HepG2 (cell line): ENCODE measurements around the gene DNAJC5. TPM values are rescaled to one million over a fixed set of nuclear protein-coding genes. Genes with fewer than 3 reads are reported as not detected.

ENCODE experiments used
- ATAC-seq: fragments of 200-7000 bp; cut with Tn5 transposase; 3 replicates; pipeline ENCODE4 v1.9.1; 2020; ENCODE audit warnings: mild to moderate bottlenecking, moderate library complexity
- BruUV-seq: library from RNA; stranded (reverse); fragments of 400-500 nt; replicated peaks from 2 replicates; lab custom pipeline; 2021; lab: Mats Ljungman, UMichigan
- CTCF ChIA-PET: fragments of 300-600 bp; formaldehyde crosslinking; extraction: SDS; loops from one replicate; lab custom pipeline; 2021; ENCODE audit warnings: low total read pairs, inconsistent platforms, low intra/inter-chr PET ratio; lab: Yijun Ruan, JAX
- POLR2A ChIA-PET: fragments of 350-600 bp; sonication (Branson Sonifier 250); formaldehyde crosslinking; loops from one replicate; lab custom pipeline; 2020; ENCODE audit warnings: antibody characterized with exemption, inconsistent platforms; lab: Yijun Ruan, JAX
- DNase-seq: peaks from one replicate; pipeline ENCODE4 v3.0.0-alpha.2; 2015; ENCODE audit warnings: low spot score
- FAIRE-seq: peaks from 3 replicates; lab custom pipeline; 2011; peaks lifted over from hg19 to GRCh38; lab: Jason Lieb, UNC
- H2AFZ ChIP-seq: one replicate; pipeline ENCODE4 v1.6.1; 2011; ENCODE audit warnings: low read length, inconsistent platforms
- H3K27ac ChIP-seq: fragments of 300-600 bp; 3 replicates; pipeline ENCODE4 v1.8.0; 2011; ENCODE audit warnings: mixed run types, mild to moderate bottlenecking, mixed read lengths, low read length, inconsistent platforms; ENCODE audit not compliant: insufficient read depth; ENCODE audit errors: extremely low read length
- H3K27me3 ChIP-seq, 2 experiments: fragments of 200-600 bp in 1 of 2; 2 replicates in 1 of 2; 3 replicates in 1 of 2; pipeline versions ENCODE4 v1.6.0 to v1.8.0; 2011; ENCODE audit warnings: low read length in 2 of 2, mild to moderate bottlenecking in 2 of 2, moderate library complexity in 2 of 2, inconsistent platforms in 1 of 2; ENCODE audit not compliant: insufficient read depth in 2 of 2, control insufficient read depth in 1 of 2
- H3K36me3 ChIP-seq, 2 experiments: fragments of 200-600 bp in 1 of 2; replicated peaks in 1 of 2; 2 replicates in 1 of 2; 3 replicates in 1 of 2; pipeline versions ENCODE4 v1.5.1 to v1.8.0; 2011; ENCODE audit warnings: low read length in 2 of 2, inconsistent platforms in 1 of 2; ENCODE audit not compliant: insufficient read depth in 2 of 2, control insufficient read depth in 1 of 2
- H3K4me1 ChIP-seq: 2 replicates; pipeline ENCODE4 v1.5.1; 2012; ENCODE audit warnings: low read length, inconsistent platforms; ENCODE audit not compliant: insufficient read depth
- H3K4me2 ChIP-seq: 2 replicates; pipeline ENCODE4 v1.6.0; 2011; ENCODE audit warnings: low read depth, low read length, inconsistent platforms
- H3K4me3 ChIP-seq, 3 experiments: fragments of 200-600 bp in 1 of 3; sonication (generic), shearing (Covaris generic) in 1 of 3; replicated peaks in 1 of 3; 2 replicates each; pipeline ENCODE4 v1.5.1; 2011 to 2016; ENCODE audit warnings: low read length in 3 of 3, inconsistent platforms in 2 of 3, low read depth in 2 of 3, mild to moderate bottlenecking in 2 of 3, control low read depth in 1 of 3, mixed read lengths in 1 of 3; ENCODE audit not compliant: insufficient read depth in 1 of 3
- H3K79me2 ChIP-seq: one replicate; pipeline ENCODE4 v1.6.1; 2011; ENCODE audit warnings: low read length, inconsistent platforms; ENCODE audit not compliant: insufficient read depth
- H3K9ac ChIP-seq: 2 replicates; pipeline ENCODE4 v1.6.0; 2011; ENCODE audit warnings: mild to moderate bottlenecking, low read depth, low read length, inconsistent platforms; ENCODE audit not compliant: insufficient read depth
- H3K9me3 ChIP-seq: 2 replicates; pipeline ENCODE4 v1.5.1; 2012; ENCODE audit warnings: mild to moderate bottlenecking, low read length
- H4K20me1 ChIP-seq: 2 replicates; pipeline ENCODE4 v1.6.0; 2011; ENCODE audit warnings: inconsistent platforms, mild to moderate bottlenecking, low read length, moderate library complexity; ENCODE audit not compliant: insufficient read depth
- ELF3 ChIP-seq: IDR thresholded peaks from 2 replicates; pipeline ENCODE4 v1.6.1; 2016; ENCODE audit warnings: missing genetic modification reagents, missing compliant biosample characterization
- TBL1XR1 ChIP-seq: fragments of 150-350 bp; IDR thresholded peaks from 2 replicates; pipeline ENCODE4 v1.6.1; 2014; ENCODE audit warnings: borderline replicate concordance, low read length; ENCODE audit not compliant: partially characterized antibody
- TEAD3 ChIP-seq: optimal IDR thresholded peaks from 2 replicates; pipeline ENCODE3; 2016; ENCODE audit warnings: borderline replicate concordance
- ZBTB42 ChIP-seq: sonication (generic); formaldehyde crosslinking; IDR thresholded peaks from 2 replicates; pipeline ENCODE4 v1.5.0; 2020; ENCODE audit warnings: mild to moderate bottlenecking, missing genetic modification reagents
- ZNF3 ChIP-seq: IDR thresholded peaks from 2 replicates; pipeline ENCODE4 v1.7.0; 2017; ENCODE audit warnings: inconsistent platforms
- ZNF557 ChIP-seq: sonication (generic); formaldehyde crosslinking; IDR thresholded peaks from 2 replicates; pipeline ENCODE4 v1.4.0; 2020; ENCODE audit warnings: missing genetic modification reagents
- WGBS: methylation state at CpG from one replicate; pipeline ENCODE4 v1.1.6; 2017; ENCODE audit warnings: low lambda C conversion rate; 5-methylcytosine and 5-hydroxymethylcytosine counted together
- in situ Hi-C: cut with HindIII; loops from 2 replicates; pipeline ENCODE4 v1.10.0; 2017; ENCODE audit warnings: low pct_unique_long_range_greater_than_20kb; ENCODE audit not compliant: extremely low pct_ligation_motif_present
- intact Hi-C: fragments of 100-400 bp; cut with micrococcal nuclease; formaldehyde crosslinking; loops from one replicate; pipeline ENCODE4 v1.10.0; 2022; ENCODE audit not compliant: unreplicated experiment
- polyA plus RNA-seq, 8 experiments: library from polyadenylated mRNA; depleted of rRNA in 3 of 8; stranded (reverse) in 7 of 8; unstranded in 1 of 8; fragments of >200 nt; fragmentation: Illumina TruSeq in 4 of 8; extraction: Trizol in 4 of 8; gene quantifications; 2 replicates each; pipeline versions ENCODE4 v1.2.1 to v1.2.3, GENCODE V29; 2011 to 2016; ENCODE audit warnings: low read depth in 4 of 8, missing spikeins in 1 of 8, mixed read lengths in 1 of 8; ENCODE audit not compliant: insufficient read depth in 1 of 8
- total RNA-seq, 5 experiments: library from RNA; depleted of rRNA; stranded (reverse); fragments of >200 nt; fragmentation: Illumina TruSeq; extraction: Trizol; gene quantifications; 2 replicates each; pipeline ENCODE4 v1.2.3, GENCODE V29; 2016; ENCODE audit warnings: low read depth in 1 of 5
- TF ChIP-seq, protein P1 (sequence below): sonication (generic); formaldehyde crosslinking; IDR thresholded peaks from 2 replicates; pipeline ENCODE4 v1.5.0; 2020; ENCODE audit warnings: missing genetic modification reagents
- TF ChIP-seq, protein P2 (sequence below): sonication (generic); IDR thresholded peaks from 2 replicates; pipeline ENCODE4 v1.6.1; 2016; ENCODE audit warnings: low read depth, borderline replicate concordance
- TF ChIP-seq, protein P3 (sequence below): sonication (generic); formaldehyde crosslinking; IDR thresholded peaks from 2 replicates; pipeline ENCODE4 v1.5.0; 2020; ENCODE audit warnings: mild to moderate bottlenecking, low read depth, missing genetic modification reagents, borderline replicate concordance

The DNAJC5 gene
- total and polyA plus RNA-seq, 2 of the 13 experiments (the other 11 are each of a cell fraction or from before 2014, with no cell fraction given): 42.8 to 64.5 TPM

DNA sequence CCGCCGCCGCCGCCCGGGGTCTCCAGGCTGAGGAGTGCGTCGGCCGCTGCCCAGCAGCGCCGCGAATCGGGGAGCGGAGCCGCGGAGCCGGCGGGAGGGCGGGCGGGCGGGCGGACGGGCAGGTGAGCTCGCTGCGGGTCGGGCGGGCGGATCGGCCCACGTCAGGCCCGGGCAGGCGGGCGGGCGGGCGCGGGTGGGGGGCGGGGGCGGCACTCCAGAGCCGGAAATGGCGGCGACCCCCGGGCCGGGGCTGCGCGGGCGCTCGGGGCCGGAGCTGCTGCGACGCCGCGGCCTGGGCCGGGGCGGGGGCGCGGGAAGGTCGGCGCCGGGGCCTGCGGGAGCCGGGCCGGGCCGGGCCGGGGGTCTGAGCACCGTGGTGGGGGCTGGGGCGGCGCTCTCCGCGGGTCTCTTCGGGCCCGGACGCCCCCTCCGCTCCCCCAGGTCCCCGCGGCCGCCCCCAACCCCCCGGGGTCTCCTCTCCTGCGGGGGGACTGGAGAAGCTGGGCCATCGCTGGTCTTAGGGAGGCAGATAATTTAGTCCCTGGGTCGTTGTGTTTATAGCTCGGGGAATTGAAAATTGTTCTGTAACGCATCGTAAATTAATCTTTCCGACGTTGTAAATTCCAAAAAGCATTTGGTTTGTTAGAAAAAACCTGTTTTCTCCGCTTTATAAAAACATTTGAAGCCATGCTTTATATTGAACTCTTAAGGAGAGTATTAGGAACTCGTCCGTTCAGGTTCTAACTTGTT, 451 bp downstream of the DNAJC5 start:
- peaks cover 8 to 23% of the 10 kb centered on the region in 2 experiments for H3K36me3 ChIP-seq
- WGBS: 2% methylated on average over 36 of the region's 87 CpGs
- no TSS peak for BruUV-seq
- ChIA-PET POLR2A (interaction anchor here (0.8 to 4.7 kb wide), 13 partner anchors 12 to 162 kb away, joined by 3 to 71 read pairs (median 6); partner anchors contain the start of genes C20orf204, PRPF6, SAMD10 and SLC2A4RG), CTCF (no interaction called here)
- H3K27me3 ChIP-seq: no peaks in the 10 kb centered on the region; a peak in 1 of 5 replicates
- ATAC-seq (no peak), FAIRE-seq (no peak), DNase-seq (no peak)
- H3K4me3 ChIP-seq: peak overlapping the region; percentile 73 to 82 (median 77)
- no peak overlapping the region for H2AFZ ChIP-seq
- H3K79me2 ChIP-seq: peaks cover 46% of the 10 kb centered on the region
- H3K4me1 ChIP-seq: peaks cover 45% of the 10 kb centered on the region
- H3K9ac ChIP-seq: peak overlapping the region; percentile 76
- H3K4me2 ChIP-seq: peak overlapping the region; percentile 96
- TF ChIP-seq ZBTB42 (CRISPR knock-in tag) (no peak), TEAD3 (CRISPR knock-in tag) (no peak), ZNF3 (no peak), ZNF557 (CRISPR knock-in tag) (no peak), TBL1XR1 (no peak)
- TF ChIP-seq, protein P1, sequence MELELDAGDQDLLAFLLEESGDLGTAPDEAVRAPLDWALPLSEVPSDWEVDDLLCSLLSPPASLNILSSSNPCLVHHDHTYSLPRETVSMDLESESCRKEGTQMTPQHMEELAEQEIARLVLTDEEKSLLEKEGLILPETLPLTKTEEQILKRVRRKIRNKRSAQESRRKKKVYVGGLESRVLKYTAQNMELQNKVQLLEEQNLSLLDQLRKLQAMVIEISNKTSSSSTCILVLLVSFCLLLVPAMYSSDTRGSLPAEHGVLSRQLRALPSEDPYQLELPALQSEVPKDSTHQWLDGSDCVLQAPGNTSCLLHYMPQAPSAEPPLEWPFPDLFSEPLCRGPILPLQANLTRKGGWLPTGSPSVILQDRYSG (CRISPR knock-in tag): no peak
- H4K20me1 ChIP-seq: peaks cover 32% of the 10 kb centered on the region; the same call in 1 of the 2 replicates
- no peaks in the 10 kb centered on the region for H3K9me3 ChIP-seq
- in situ Hi-C loops: no loop called here
- peak overlapping the region; percentile 60 for H3K27ac ChIP-seq
- intact Hi-C loops: loop anchor here (2.0 kb wide), 1 partner anchor 31 kb away; the partner anchor contains the start of gene TPD52L2

DNA sequence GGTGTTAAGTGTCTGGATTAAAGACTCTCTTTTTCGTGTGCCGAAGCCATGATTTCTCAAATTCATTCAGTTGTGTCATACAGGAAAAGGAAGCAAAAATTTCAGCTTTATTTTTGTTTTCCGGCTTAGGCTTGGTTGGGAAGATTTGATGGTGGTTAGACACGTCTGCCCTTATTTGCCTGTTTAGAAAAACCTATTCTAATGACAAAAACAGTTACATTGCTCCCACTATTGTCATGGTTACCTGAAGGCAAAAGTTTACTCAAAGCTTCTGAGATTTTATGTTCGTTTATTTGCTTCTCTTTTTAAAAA, 982 bp downstream of the DNAJC5 start:
- H3K9me3 ChIP-seq: no peaks in the 10 kb centered on the region
- WGBS: 2% methylated on average over 5 of the region's 5 CpGs
- DNase-seq (no peak), ATAC-seq (no peak), FAIRE-seq (peak; percentile 44)
- H3K79me2 ChIP-seq: peaks cover 51% of the 10 kb centered on the region
- H3K27me3 ChIP-seq: no peaks in the 10 kb centered on the region; a peak in 1 of 5 replicates
- peaks cover 50% of the 10 kb centered on the region for H3K4me1 ChIP-seq
- no peak overlapping the region for H2AFZ ChIP-seq
- in situ Hi-C loops (no loop called here), intact Hi-C loops (loop anchor here (2.0 kb wide), 1 partner anchor 31 kb away; the partner anchor contains the start of gene TPD52L2)
- POLR2A ChIA-PET: interaction anchor here (0.8 to 4.7 kb wide), 13 partner anchors 10 to 188 kb away, joined by 3 to 71 read pairs (median 7); partner anchors contain the start of genes ARFRP1, C20orf204, PRPF6 and SAMD10
- CTCF ChIA-PET: no interaction called here
- peak overlapping the region; percentile 96 for H3K4me2 ChIP-seq
- peaks cover 35% of the 10 kb centered on the region; the same call in 1 of the 2 replicates for H4K20me1 ChIP-seq
- no TSS peak for BruUV-seq
- H3K4me3 ChIP-seq: peak overlapping the region; percentile 73 to 82 (median 77)
- peak overlapping the region; percentile 76 for H3K9ac ChIP-seq
- H3K27ac ChIP-seq: peak overlapping the region; percentile 60
- peaks cover 4 to 18% of the 10 kb centered on the region in 2 experiments for H3K36me3 ChIP-seq
- TF ChIP-seq, protein P2, sequence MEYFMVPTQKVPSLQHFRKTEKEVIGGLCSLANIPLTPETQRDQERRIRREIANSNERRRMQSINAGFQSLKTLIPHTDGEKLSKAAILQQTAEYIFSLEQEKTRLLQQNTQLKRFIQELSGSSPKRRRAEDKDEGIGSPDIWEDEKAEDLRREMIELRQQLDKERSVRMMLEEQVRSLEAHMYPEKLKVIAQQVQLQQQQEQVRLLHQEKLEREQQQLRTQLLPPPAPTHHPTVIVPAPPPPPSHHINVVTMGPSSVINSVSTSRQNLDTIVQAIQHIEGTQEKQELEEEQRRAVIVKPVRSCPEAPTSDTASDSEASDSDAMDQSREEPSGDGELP: no peak
- TF ChIP-seq, protein P3, sequence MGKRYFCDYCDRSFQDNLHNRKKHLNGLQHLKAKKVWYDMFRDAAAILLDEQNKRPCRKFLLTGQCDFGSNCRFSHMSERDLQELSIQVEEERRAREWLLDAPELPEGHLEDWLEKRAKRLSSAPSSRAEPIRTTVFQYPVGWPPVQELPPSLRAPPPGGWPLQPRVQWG (CRISPR knock-in tag): no peak
- TF ChIP-seq ELF3 (CRISPR knock-in tag): no peak
